AG09309 (cell line): ENCODE results near the gene KCTD10.
"Not testable (repeated sequence)": the region's sequence is repeated elsewhere in the genome, so short reads cannot be mapped to it uniquely, and the experiment has no call there.

Source experiments
- DNase-seq: peaks from one replicate; pipeline ENCODE4 v3.0.0-alpha.2; 2010; ENCODE audit warnings: low read depth
- H3K4me3 ChIP-seq: 2 replicates; pipeline ENCODE4 v1.5.1; 2011; ENCODE audit warnings: mild to moderate bottlenecking, low read depth, low read length, moderate library complexity; ENCODE audit not compliant: control insufficient read depth
- TF ChIP-seq, protein P1 (sequence below): IDR thresholded peaks from 2 replicates; pipeline ENCODE4 v1.5.1; 2011; ENCODE audit warnings: mild to moderate bottlenecking, low read depth, low read length, inconsistent platforms; ENCODE audit not compliant: insufficient read depth, control insufficient read depth; ENCODE audit errors: missing control alignments

Gene KCTD10

DNA sequence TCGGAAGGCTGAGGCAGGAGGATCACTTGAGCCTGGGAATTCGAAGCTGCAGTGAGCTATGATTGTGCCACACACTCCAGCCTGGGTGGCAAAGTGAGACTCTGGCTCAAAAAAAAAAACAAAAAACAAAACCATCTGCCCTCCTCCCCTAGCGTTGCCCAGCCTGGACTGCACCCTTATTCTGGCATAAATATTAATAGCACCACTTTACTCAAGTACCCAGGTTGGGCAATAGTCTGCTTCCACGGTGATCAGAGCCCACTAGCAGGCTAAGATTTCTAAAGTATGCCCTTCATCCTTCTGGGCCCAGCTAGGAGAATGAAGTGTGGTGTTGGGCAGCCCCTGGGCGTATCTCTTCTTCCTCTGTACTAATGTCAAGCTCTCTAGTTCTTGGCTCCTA lies 33.3 kb downstream of the KCTD10 start:
- no peak overlapping the region for H3K4me3 ChIP-seq
- TF ChIP-seq, protein P1, sequence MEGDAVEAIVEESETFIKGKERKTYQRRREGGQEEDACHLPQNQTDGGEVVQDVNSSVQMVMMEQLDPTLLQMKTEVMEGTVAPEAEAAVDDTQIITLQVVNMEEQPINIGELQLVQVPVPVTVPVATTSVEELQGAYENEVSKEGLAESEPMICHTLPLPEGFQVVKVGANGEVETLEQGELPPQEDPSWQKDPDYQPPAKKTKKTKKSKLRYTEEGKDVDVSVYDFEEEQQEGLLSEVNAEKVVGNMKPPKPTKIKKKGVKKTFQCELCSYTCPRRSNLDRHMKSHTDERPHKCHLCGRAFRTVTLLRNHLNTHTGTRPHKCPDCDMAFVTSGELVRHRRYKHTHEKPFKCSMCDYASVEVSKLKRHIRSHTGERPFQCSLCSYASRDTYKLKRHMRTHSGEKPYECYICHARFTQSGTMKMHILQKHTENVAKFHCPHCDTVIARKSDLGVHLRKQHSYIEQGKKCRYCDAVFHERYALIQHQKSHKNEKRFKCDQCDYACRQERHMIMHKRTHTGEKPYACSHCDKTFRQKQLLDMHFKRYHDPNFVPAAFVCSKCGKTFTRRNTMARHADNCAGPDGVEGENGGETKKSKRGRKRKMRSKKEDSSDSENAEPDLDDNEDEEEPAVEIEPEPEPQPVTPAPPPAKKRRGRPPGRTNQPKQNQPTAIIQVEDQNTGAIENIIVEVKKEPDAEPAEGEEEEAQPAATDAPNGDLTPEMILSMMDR, result no peak
- no peak for DNase-seq

DNA sequence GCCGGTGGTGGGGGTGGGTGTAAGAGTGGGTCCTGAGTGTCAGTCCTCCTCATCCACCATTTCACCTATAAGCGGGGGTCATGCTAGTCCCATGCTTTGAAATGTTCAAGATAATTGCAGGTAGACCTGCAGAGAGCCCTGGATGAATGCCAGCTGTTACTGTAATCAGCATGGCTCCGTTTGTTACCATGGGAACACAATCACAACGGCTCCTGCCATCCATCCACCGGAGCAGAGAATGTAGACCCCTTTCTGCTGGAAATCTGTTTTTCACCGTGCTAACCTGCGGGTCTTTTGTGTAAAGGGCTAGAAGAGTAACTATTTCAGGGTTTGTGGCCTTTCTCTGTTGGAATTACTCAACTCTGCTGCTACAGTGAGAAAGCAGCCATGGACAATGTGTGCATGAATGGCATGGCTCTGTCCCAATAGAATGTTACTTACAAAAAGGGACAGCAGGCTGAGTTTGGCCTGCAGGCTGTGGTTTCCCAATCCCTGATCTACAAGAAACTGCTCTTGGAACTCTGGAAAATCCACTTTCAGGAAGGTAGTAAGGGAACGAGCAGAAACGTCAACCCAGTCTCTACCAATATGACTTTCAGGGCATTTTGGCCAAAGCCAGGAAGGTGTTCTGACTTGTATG lies 36.1 kb downstream of the KCTD10 start:
- H3K4me3 ChIP-seq, result no peak overlapping the region
- DNase-seq, result no peak
- TF ChIP-seq, protein P1, result no peak

DNA sequence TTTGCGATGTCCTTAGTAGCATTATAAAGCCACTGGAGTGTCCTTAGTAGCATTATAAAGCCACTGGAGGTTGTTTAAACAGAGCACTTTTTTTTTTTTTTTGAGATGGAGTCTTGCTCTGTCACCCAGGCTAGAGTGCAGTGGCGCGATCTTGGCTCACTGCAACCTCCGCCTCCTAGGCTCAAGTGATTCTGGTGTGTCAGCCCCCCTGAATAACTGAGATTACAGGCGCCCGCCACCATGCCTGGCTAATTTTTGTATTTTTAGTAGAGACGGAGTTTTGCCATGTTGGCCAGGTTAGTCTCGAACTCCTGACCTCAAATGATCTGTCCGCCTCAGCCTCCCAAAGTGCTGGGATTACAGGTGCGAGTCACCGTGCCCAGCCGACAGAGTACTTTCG lies 37.1 kb downstream of the KCTD10 start:
- DNase-seq, H3K4me3 ChIP-seq: not testable (repeated sequence)

DNA sequence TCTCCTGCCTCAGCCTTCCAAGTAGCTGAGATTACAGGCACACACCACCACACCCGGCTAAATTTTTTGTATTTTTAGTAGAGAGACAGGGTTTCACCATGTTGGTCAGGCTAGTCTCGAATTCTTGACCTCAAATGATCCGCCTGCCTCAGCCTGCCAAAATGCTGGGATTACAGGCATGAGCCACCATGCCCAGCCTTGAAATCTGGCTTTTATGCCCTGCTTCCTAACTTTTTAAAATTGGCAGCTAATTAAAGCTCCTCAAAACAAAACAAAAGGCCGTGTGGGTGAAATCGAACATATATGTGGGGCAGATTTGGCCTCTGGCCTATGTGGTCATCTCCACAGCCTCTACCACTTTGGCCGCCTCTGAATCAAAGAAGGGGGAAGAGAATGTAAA lies 37.9 kb downstream of the KCTD10 start:
- TF ChIP-seq, protein P1, result no peak
- no peak overlapping the region for H3K4me3 ChIP-seq
- DNase-seq, result no peak

DNA sequence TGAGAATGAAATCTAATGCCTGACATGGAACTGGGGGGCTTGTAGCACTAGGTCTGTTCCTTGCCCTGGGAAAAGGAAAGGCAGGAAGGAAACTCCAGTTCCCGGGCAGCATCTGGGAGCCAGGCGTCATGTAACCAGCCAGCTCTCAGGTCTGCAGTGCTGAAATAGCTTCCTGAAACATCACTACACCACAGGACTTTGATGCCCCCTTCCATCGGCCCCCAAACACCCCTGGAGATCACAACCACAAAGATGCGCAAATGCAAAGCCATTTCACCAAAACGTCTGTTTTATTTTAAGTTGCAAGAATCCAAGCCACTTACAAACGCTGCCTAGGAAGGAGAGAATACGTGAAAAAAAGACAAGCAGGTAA lies 40.9 kb downstream of the KCTD10 start:
- DNase-seq, result no peak
- TF ChIP-seq, protein P1, result no peak
- H3K4me3 ChIP-seq, result no peak overlapping the region

DNA sequence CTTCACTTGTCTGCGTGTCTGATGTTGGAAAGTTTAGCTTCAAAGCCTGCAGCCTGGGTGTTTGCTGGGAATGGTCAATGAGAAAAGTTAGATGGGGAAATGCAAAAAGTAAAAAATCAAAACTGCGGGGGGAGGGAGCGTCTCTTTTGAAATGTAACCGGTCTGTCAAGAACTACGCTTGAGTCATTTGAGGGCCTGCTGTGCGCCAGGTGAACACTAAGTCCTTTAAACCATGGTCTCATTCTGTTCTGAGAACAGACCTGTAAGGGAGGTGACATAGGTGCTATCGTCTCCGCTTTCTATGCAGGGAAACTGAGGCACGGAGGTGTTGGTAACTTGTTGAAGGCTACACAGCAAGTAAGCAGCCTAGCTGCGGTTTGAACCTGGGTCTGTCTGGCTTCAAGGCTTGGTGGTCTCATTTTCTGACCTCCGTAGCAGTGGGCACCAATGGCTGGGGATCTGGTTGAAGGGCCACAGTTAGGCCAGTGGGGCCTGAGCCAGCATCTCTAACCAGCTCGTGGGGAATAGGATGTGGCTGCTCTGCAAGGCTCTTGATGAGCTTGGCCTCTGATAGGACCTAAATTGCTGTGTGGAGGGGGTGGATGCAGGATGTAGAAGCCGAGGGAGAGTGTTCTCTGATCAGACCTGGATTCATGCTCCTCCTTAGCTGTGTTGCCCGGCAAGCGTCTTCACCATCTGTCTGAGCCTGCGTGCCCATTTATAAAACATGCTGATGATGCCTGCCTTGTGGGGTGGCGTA lies 41.5 kb downstream of the KCTD10 start:
- TF ChIP-seq, protein P1, result no peak
- no peak for DNase-seq
- H3K4me3 ChIP-seq, result no peak overlapping the region

DNA sequence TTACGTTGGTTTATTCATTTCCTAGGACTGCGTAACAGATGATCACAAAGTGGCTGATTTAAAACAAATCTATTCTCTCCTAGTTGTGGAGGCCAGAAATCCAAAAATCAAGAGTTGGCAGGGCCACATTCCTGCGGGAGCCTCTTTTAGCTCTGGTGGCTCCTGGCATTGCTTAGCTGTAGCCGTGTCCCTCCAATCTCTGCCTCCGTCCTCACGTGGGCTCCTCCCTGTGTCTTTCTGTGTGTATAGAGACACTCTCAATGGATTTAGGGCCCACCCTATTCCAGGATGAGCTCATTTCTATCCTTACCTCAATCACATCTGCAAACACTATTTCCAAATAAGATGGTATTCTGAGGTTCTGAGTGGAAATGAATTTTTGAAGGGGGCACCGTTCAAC lies 42.5 kb downstream of the KCTD10 start:
- no peak overlapping the region for H3K4me3 ChIP-seq
- TF ChIP-seq, protein P1, result no peak
- no peak for DNase-seq
